ENCODE data around the gene THYN1.

THYN1 gene

DNA sequence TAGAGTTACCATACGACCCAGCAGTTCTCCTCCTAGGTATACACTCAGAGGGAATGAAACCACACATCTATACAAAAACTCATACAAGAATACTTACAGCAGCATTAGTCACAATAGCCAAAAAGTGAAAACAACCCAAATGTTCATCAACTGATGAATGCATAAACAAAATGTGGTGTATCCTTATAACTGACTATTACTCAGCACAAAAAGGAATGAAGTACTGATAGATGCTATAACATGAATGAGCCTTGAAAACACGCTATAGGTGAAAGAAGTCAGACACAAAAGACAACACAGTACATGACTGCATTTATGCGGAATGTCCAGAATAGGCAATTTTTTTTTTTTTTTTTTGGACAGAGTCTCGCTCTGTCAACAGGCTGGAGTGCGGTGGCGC, 52.5 kb downstream of the THYN1 start:
- no peaks in the 10 kb centered on the region for H3K36me3 ChIP-seq (ENCODE audit: control insufficient read depth, insufficient read depth, low read length)
- no peak overlapping the region for H3K4me2 ChIP-seq (ENCODE audit: low read length)
- H2AFZ ChIP-seq = no peak overlapping the region
- no peak overlapping the region for H3K9ac ChIP-seq
- H3K9me3 ChIP-seq (ENCODE audit: control insufficient read depth, low read length) = no peaks in the 10 kb centered on the region
- no peaks in the 10 kb centered on the region for H3K27me3 ChIP-seq (ENCODE audit: control insufficient read depth, insufficient read depth, low read length)
- no peak overlapping the region for H3K27ac ChIP-seq
- H3K4me1 ChIP-seq = no peaks in the 10 kb centered on the region
- no peak for TF ChIP-seq CTCF (IDR thresholded peaks at IDR 0.05)
- no peaks in the 10 kb centered on the region for H3K79me2 ChIP-seq
- H3K4me3 ChIP-seq (ENCODE audit: low read depth, low read length) = no peak overlapping the region

DNA sequence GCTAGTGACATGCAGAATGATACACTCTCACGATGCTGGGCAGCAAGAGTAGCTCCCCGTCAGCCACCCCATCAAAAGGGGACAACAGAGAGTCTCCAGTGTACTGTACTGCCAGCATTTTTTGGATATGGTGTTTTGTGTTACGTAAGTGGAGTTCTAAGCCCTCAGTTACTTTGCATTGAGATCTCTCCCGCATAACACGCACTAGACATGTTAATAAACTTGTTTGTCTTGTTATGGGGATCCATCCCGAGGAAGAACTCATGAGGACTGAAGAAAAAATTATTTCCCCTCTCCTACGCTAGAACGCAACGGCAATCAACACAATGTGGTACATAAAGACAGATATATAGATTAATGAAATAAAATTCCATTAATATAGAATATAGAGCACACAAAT, 53.6 kb downstream of the THYN1 start:
- no peaks in the 10 kb centered on the region for H3K4me1 ChIP-seq
- H3K27me3 ChIP-seq (ENCODE audit: control insufficient read depth, insufficient read depth, low read length) = no peaks in the 10 kb centered on the region
- no peak overlapping the region for H3K4me3 ChIP-seq (ENCODE audit: low read depth, low read length)
- no peak overlapping the region for H3K9ac ChIP-seq
- no peak overlapping the region for H3K27ac ChIP-seq
- no peak for TF ChIP-seq CTCF (IDR thresholded peaks at IDR 0.05)
- H2AFZ ChIP-seq = no peak overlapping the region
- no peaks in the 10 kb centered on the region for H3K36me3 ChIP-seq (ENCODE audit: control insufficient read depth, insufficient read depth, low read length)
- no peak overlapping the region for H3K4me2 ChIP-seq (ENCODE audit: low read length)
- no peaks in the 10 kb centered on the region for H3K9me3 ChIP-seq (ENCODE audit: control insufficient read depth, low read length)
- no peaks in the 10 kb centered on the region for H3K79me2 ChIP-seq
